Activated CD8-positive, alpha-beta T cell treated with anti-CD3 and anti-CD28 coated beads, Interleukin-2, amount 10 ng/mL, durations not matched to agents 7 days and 5 days (primary cell): ENCODE results near the gene AMACR. TPM values are rescaled to one million over a fixed set of nuclear protein-coding genes. Genes with fewer than 3 reads are reported as not detected.

Source experiments
- ATAC-seq: fragments of 150-1000 bp; cut with Tn5 transposase; one replicate; pipeline ENCODE4 v1.10.0; 2021; ENCODE audit warnings: moderate library complexity
- CTCF ChIA-PET: fragments of 350-600 bp; sonication (Branson Sonifier 250); formaldehyde crosslinking; loops from one replicate; lab custom pipeline; 2021; ENCODE audit warnings: antibody characterized with exemption; lab: Charles Lee
- POLR2A ChIA-PET: fragments of 350-600 bp; sonication (Branson Sonifier 250); formaldehyde crosslinking; loops from one replicate; lab custom pipeline; 2021; ENCODE audit warnings: antibody characterized with exemption; lab: Charles Lee
- DNase-seq: peaks from one replicate; pipeline ENCODE4 v3.0.0-alpha.2; 2020
- H3K27ac Mint-ChIP-seq: one replicate; pipeline ENCODE4 v1.8.0; 2021; ENCODE audit warnings: mild to moderate bottlenecking, mixed read lengths
- H3K27me3 Mint-ChIP-seq: one replicate; pipeline ENCODE4 v1.8.0; 2021; ENCODE audit warnings: low read depth, mixed read lengths
- H3K36me3 Mint-ChIP-seq: one replicate; pipeline ENCODE4 v1.8.0; 2021; ENCODE audit warnings: low read depth, mixed read lengths
- H3K4me1 Mint-ChIP-seq: one replicate; pipeline ENCODE4 v1.8.0; 2021; ENCODE audit warnings: low read depth, mixed read lengths
- H3K4me3 Mint-ChIP-seq: one replicate; pipeline ENCODE4 v1.8.0; 2021; ENCODE audit warnings: mild to moderate bottlenecking, mixed read lengths
- H3K9me3 Mint-ChIP-seq: one replicate; pipeline ENCODE4 v1.8.0; 2022; ENCODE audit warnings: mixed read lengths; ENCODE audit not compliant: insufficient read depth
- total RNA-seq, 2 experiments: library from RNA; stranded (reverse); gene quantifications; one replicate each; pipeline ENCODE4 v1.2.3, GENCODE V29; 2021

Gene AMACR
- total RNA-seq, 2 experiments from 2014 or later, result 6.5 to 6.9 TPM

DNA sequence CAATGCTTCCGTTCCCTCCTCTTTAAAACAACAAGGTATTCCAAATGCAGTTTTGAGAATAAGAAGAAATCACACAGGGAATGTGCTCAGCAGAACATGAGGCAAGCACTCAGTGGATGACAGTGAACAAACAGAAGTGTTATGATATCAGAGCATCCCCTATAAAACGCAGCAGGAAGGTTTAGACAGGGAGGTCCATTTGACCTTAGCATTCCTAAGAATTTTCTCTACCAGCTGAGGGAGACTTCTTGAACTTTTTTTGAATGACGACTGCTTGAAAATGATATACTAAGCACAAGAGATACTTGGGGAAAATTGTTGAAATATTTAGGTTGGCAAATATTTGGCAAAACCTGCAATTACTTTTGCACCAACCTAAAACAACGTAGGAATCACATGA, 3.9 kb downstream of the AMACR start:
- no peaks in the 10 kb centered on the region for H3K9me3 Mint-ChIP-seq
- peaks cover 20% of the 10 kb centered on the region for H3K4me1 Mint-ChIP-seq
- peaks cover 11% of the 10 kb centered on the region for H3K36me3 Mint-ChIP-seq
- no peak overlapping the region for H3K27ac Mint-ChIP-seq
- ChIA-PET POLR2A (no interaction called here), CTCF (no interaction called here)
- DNase-seq, result no peak
- H3K27me3 Mint-ChIP-seq, result no peaks in the 10 kb centered on the region
- no peak overlapping the region for H3K4me3 Mint-ChIP-seq
- ATAC-seq, result no peak

DNA sequence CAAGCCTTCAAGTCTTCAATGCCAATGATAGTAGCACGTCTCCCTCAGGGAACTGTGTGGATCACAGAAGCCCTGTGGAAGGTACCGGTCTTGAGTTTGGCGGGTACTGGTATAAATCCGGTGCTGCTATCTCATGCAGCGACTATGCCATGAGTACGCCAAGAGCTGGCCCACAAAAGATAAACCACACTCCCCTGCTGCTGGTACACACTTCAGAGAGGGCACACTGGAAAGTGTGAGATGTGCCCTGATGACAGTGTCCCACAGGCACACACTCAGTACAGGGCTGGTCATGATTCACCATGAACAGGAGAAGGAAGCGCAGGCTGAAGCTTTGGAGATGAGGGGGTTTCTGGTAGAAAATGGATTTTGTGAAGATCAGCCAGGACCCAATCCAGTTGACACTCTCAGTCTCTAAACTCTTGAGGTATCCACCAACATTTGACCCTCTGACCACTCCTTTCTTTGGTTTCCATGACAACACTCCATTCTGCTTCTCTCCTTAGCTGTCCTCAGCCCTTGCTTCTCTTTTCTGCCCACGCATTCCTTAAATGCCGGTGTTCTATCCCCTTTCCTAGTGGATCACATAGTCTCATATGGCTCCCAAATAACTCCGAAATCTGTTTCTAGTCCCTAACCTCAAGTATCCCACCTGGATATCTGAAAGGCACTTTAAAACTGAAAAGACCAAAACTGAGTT, 5.1 kb downstream of the AMACR start:
- no peaks in the 10 kb centered on the region for H3K27me3 Mint-ChIP-seq
- H3K9me3 Mint-ChIP-seq, result no peaks in the 10 kb centered on the region
- ChIA-PET POLR2A (no interaction called here), CTCF (no interaction called here)
- no peak overlapping the region for H3K27ac Mint-ChIP-seq
- H3K4me1 Mint-ChIP-seq, result peaks cover 14% of the 10 kb centered on the region
- DNase-seq, result no peak
- H3K4me3 Mint-ChIP-seq, result no peak overlapping the region
- ATAC-seq, result no peak
- H3K36me3 Mint-ChIP-seq, result peaks cover 11% of the 10 kb centered on the region

DNA sequence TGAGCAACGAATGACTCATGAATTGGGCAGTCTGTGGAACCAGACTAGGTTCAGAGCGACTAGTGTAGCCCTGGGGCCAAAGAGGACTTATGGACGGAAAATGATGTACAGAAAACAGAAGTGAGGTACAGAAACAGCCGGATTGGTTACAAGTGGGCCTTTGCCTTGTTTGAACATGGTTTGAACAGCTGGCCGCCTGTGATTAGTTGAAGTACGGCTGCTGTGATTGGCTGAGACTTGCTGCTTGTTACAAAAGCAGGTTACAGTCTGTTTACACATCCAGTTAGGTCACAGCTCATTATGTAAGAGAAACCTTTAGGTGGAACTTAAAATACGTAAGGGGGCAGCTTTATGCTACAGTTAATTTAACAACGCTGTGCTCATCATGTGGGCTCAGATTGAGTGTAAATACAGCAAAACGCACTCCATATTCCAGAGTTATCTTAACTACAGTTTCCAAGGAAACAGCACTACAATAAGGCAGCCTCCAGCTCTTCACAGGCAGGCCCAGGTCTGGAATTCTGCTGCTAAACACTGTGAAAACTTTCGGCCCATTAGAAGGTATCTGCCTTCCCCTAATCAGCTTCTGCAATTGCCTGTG, 6.5 kb downstream of the AMACR start:
- Mint-ChIP-seq H3K9me3 (no peaks in the 10 kb centered on the region), H3K4me1 (peaks cover 11% of the 10 kb centered on the region), H3K4me3 (no peak overlapping the region), H3K27me3 (no peaks in the 10 kb centered on the region), H3K36me3 (peaks cover 11% of the 10 kb centered on the region), H3K27ac (no peak overlapping the region)
- DNase-seq, result no peak
- ChIA-PET CTCF (no interaction called here), POLR2A (no interaction called here)
- ATAC-seq, result no peak

DNA sequence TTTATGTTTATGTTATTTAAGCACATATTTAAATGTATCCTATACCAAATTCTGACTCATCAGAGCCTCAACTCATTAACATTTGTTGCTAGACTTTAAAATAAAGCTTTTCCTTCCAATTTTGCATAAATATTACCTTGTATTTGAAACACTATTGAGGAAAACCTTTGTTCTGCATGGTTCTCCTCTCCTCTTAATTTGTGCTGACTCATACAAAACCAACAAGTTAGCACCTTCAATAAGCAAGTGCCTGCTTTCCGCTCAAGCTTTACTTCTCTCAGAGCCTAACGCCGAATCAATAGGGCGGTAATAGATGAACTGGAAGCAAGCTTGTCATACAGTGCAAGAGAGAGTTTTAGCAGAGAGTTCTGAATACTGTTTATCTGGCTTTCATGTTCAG, 7.9 kb downstream of the AMACR start:
- ATAC-seq (no peak), DNase-seq (no peak)
- Mint-ChIP-seq H3K27ac (no peak overlapping the region), H3K4me3 (no peak overlapping the region), H3K27me3 (no peaks in the 10 kb centered on the region), H3K4me1 (peaks cover 16% of the 10 kb centered on the region), H3K36me3 (peaks cover 6% of the 10 kb centered on the region), H3K9me3 (no peaks in the 10 kb centered on the region)
- CTCF ChIA-PET, result no interaction called here
- POLR2A ChIA-PET, result no interaction called here

DNA sequence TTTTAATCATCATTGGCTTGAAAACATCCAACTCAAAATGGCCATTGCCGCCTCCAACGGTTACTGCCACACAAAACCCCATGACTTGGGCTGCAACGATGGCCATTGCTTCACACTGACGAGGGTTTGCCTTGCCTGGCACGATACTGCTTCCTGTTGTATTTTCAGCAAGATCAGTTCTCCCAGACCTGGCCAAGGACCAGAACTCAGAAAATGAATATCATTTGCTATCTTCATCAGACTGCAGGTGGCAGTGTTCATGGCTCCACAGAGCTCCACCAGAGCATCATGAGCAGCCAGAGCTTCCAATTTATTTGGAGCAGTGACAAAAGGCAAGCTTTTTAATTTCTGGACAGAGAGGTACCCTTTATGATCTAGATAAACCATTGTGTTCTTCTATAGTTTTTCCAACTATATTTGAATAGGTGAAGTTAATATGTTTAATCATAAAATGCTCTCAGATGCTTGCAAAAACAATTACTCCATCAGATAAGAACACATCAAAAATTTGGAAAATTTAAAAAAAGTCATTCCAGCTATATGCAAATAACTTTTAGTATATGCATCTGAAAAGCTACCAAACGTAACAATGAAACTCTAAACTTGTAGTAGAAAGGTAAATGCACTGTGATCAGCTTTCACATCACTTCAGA, 10.4 kb downstream of the AMACR start:
- CTCF ChIA-PET, result interaction anchor here (0.8 to 3.7 kb wide), 13 partner anchors 8 to 121 kb away, joined by 3 to 23 read pairs (median 5); partner anchors contain the start of gene AMACR
- POLR2A ChIA-PET, result no interaction called here
- H3K9me3 Mint-ChIP-seq, result no peaks in the 10 kb centered on the region
- DNase-seq (peak; percentile 55), ATAC-seq (peak; percentile 67)
- no peaks in the 10 kb centered on the region for H3K27me3 Mint-ChIP-seq
- H3K4me3 Mint-ChIP-seq, result no peak overlapping the region
- H3K27ac Mint-ChIP-seq, result no peak overlapping the region
- peaks cover 28% of the 10 kb centered on the region for H3K4me1 Mint-ChIP-seq
- peaks cover 2% of the 10 kb centered on the region for H3K36me3 Mint-ChIP-seq

DNA sequence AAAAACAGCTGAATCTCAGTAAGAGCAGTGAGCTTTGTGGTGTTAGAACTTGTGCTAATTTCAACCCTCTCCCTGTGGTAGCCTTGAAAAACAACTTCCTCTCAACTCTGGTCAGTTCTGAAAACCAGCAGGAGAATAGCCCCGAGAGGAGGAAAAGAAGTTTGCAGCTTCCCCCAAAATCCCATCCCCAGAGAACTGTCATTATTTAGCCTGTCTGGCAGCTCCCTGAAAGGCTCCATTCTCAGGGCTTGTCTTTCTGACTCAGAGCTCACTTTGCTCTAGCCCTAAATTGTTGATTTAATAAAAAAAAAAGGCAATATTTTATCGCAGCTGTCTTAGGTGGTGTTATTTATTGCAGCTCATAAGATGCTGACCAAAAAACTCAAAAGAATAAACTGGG, 12.0 kb downstream of the AMACR start:
- Mint-ChIP-seq H3K27ac (no peak overlapping the region), H3K4me1 (peaks cover 28% of the 10 kb centered on the region), H3K9me3 (no peaks in the 10 kb centered on the region), H3K27me3 (no peaks in the 10 kb centered on the region), H3K36me3 (peaks cover 2% of the 10 kb centered on the region), H3K4me3 (no peak overlapping the region)
- CTCF ChIA-PET, result interaction anchor here (1.0 to 3.7 kb wide), 4 partner anchors 9 to 27 kb away, joined by 3 to 23 read pairs (median 8); no protein-coding TSS in a partner anchor
- DNase-seq (no peak), ATAC-seq (no peak)
- POLR2A ChIA-PET, result no interaction called here

DNA sequence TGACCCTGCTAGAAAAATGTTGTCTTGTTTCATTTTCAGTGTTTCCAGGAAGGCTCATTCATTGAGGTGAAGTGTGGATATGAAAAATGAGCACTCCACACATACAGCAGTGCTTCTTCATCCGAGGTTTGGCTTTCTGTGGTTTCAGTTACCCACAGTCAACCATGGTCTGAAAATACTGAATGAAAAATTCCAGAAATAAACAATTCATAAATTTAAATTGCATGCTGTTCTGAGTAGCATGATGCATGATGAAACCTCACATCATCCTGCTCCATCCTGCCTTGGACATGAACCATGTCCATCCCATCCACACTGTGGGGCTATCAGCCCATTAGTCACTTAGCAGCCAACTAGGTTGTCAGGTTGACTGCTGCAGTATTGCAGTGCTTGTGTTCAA, 13.0 kb downstream of the AMACR start:
- Mint-ChIP-seq H3K4me3 (peak overlapping the region; percentile 5), H3K27ac (peak overlapping the region; percentile 59), H3K9me3 (no peaks in the 10 kb centered on the region), H3K27me3 (no peaks in the 10 kb centered on the region), H3K4me1 (peaks cover 28% of the 10 kb centered on the region), H3K36me3 (peaks cover 2% of the 10 kb centered on the region)
- peak; percentile 26 for DNase-seq
- POLR2A ChIA-PET, result no interaction called here
- peak; percentile 71 for ATAC-seq
- CTCF ChIA-PET, result no interaction called here

DNA sequence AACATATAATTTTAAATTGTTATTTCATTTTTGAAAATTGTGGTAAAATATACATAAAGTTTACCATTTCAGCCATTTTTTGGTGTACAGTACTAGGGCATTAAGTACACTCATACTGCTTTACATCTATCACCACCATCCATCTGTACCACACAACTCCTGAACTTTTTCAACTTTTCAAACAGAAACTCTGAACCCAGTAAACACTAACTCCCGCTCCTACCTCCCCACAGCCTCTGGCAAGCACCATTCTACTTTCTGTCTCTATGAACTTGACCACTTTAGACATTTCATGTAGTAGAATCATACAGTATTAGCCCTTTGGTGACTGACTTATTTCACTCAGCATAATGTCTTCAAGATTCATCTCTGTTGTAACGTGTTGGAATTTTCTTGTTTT, 15.0 kb downstream of the AMACR start:
- no peak for ATAC-seq
- H3K27ac Mint-ChIP-seq, result no peak overlapping the region
- H3K4me3 Mint-ChIP-seq, result no peak overlapping the region
- peaks cover 4% of the 10 kb centered on the region for H3K9me3 Mint-ChIP-seq
- peaks cover 18% of the 10 kb centered on the region for H3K36me3 Mint-ChIP-seq
- ChIA-PET CTCF (no interaction called here), POLR2A (interaction anchor here (0.6 kb wide), 1 partner anchor 15 kb away, joined by 3 read pairs; no protein-coding TSS in a partner anchor)
- peaks cover 28% of the 10 kb centered on the region for H3K4me1 Mint-ChIP-seq
- no peak for DNase-seq
- no peaks in the 10 kb centered on the region for H3K27me3 Mint-ChIP-seq

DNA sequence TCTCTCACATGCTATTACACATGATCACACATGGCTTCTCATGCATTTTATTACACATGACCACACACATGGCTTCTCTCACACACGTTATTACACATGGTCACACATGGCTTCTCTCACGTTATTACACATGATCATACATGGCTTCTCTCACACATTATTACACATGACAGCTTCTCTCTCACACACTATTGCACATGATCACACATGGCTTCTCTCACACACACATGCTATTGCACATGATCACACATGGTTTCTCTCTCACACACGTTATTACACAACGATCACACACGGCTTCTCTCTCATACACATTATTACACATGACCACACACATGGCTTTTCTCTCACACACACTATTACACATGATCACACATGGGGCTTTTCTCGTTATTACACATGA, 22.4 kb downstream of the AMACR start:
- no peak for DNase-seq
- Mint-ChIP-seq H3K27me3 (no peaks in the 10 kb centered on the region), H3K36me3 (peaks cover 21% of the 10 kb centered on the region), H3K4me1 (no peaks in the 10 kb centered on the region), H3K27ac (no peak overlapping the region), H3K9me3 (peaks cover 6% of the 10 kb centered on the region), H3K4me3 (no peak overlapping the region)
- ChIA-PET CTCF (no interaction called here), POLR2A (no interaction called here)
- ATAC-seq, result no peak

DNA sequence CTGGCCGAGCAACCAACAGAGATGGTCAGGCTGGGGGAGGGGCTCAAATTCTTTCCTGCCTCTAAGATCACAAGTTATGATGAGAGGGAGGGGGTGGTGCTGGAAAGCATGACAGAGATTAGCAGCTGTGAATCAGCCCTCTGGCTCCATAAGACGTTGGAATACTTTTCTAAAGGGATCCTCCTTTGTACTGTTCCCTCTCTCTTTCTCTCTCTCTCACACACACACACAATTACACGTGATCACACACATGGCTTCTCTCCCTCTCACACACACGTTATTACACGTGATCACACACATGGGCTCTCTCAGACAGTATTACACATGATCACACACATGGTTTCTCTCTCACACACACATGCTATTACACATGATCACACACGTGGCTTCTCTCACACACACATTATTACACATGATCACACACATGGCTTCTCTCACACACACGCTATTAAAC, 23.2 kb downstream of the AMACR start, which contains the start of gene SLC45A2:
Gene SLC45A2 (minus strand): TSS at position 23 of the 454 bp plus-strand sequence. CDS start 110 bp downstream, outside the sequence.
- DNase-seq, result no peak
- H3K9me3 Mint-ChIP-seq, result peaks cover 6% of the 10 kb centered on the region
- H3K4me1 Mint-ChIP-seq, result no peaks in the 10 kb centered on the region
- H3K4me3 Mint-ChIP-seq, result no peak within 1 kb of the TSS
- no peaks in the 10 kb centered on the region for H3K27me3 Mint-ChIP-seq
- ATAC-seq, result no peak
- H3K36me3 Mint-ChIP-seq, result peaks cover 21% of the 10 kb centered on the region
- no peak within 1 kb of the TSS for H3K27ac Mint-ChIP-seq
- POLR2A ChIA-PET, result no interaction called here
- CTCF ChIA-PET, result no interaction called here

DNA sequence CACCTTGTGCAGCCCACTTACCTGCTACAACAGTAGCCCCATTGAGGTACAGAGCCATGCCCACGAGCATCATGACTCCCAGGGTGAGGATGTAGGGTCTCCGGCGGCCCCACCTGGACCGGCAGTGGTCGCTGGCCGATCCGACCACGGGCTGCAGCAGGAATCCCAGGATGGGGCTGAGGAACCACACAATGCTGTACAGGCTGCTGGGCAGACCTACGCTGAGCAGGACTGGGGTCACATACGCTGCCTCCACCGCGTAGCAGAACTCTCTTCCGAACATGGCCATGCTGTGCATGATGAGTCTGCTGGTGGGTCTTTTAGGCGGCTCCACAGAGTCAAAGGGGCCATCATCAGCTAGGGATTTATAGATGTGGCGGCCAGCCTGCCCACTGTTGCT, 23.7 kb downstream of the AMACR start:
- ATAC-seq (no peak), DNase-seq (no peak)
- no peaks in the 10 kb centered on the region for H3K27me3 Mint-ChIP-seq
- H3K9me3 Mint-ChIP-seq, result peaks cover 6% of the 10 kb centered on the region
- POLR2A ChIA-PET, result no interaction called here
- no peak overlapping the region for H3K27ac Mint-ChIP-seq
- H3K4me1 Mint-ChIP-seq, result no peaks in the 10 kb centered on the region
- H3K4me3 Mint-ChIP-seq, result no peak overlapping the region
- CTCF ChIA-PET, result no interaction called here
- peaks cover 18% of the 10 kb centered on the region for H3K36me3 Mint-ChIP-seq
